GM13976 (cell line): ENCODE measurements around the gene RASAL2.

Source experiments
- DNase-seq: peaks from one replicate; pipeline ENCODE4 v3.0.0; 2012; ENCODE audit warnings: low spot score
- in situ Hi-C: fragments of 300-500 bp; cut with MboI; formaldehyde crosslinking; loops from one replicate; pipeline ENCODE4 v1.12.0; 2022; ENCODE audit warnings: low sequenced_read_pairs, mixed read lengths, inconsistent platforms; ENCODE audit not compliant: unreplicated experiment
- TF ChIP-seq, protein P1 (sequence below): IDR thresholded peaks from 2 replicates; pipeline ENCODE4 v1.5.1; 2012; ENCODE audit warnings: borderline replicate concordance, mild to moderate bottlenecking; ENCODE audit not compliant: insufficient read depth; ENCODE audit errors: extremely low read depth, missing control alignments, control extremely low read depth

The RASAL2 gene

DNA sequence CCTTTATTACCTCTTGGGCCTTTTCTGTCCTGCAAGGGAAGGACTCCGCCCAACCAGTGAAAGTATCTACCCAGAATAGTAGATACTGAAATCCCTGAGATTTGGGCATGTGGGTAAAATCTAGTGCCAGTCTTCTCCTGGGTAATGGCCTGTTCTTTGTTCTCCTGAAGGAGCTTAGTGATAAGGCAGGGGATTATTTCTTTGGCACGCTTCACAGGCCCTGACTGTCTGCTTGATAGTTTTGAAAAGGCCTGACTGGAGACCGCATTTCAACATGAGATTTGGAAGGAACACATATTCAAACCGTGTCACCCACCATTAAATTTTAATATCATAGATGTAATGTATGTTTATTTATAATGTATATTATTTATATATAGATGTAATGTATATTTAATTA, 48.9 kb downstream of the RASAL2 start:
- DNase-seq: no peak
- TF ChIP-seq, protein P1, sequence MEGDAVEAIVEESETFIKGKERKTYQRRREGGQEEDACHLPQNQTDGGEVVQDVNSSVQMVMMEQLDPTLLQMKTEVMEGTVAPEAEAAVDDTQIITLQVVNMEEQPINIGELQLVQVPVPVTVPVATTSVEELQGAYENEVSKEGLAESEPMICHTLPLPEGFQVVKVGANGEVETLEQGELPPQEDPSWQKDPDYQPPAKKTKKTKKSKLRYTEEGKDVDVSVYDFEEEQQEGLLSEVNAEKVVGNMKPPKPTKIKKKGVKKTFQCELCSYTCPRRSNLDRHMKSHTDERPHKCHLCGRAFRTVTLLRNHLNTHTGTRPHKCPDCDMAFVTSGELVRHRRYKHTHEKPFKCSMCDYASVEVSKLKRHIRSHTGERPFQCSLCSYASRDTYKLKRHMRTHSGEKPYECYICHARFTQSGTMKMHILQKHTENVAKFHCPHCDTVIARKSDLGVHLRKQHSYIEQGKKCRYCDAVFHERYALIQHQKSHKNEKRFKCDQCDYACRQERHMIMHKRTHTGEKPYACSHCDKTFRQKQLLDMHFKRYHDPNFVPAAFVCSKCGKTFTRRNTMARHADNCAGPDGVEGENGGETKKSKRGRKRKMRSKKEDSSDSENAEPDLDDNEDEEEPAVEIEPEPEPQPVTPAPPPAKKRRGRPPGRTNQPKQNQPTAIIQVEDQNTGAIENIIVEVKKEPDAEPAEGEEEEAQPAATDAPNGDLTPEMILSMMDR: no peak
- in situ Hi-C loops: no loop called here

DNA sequence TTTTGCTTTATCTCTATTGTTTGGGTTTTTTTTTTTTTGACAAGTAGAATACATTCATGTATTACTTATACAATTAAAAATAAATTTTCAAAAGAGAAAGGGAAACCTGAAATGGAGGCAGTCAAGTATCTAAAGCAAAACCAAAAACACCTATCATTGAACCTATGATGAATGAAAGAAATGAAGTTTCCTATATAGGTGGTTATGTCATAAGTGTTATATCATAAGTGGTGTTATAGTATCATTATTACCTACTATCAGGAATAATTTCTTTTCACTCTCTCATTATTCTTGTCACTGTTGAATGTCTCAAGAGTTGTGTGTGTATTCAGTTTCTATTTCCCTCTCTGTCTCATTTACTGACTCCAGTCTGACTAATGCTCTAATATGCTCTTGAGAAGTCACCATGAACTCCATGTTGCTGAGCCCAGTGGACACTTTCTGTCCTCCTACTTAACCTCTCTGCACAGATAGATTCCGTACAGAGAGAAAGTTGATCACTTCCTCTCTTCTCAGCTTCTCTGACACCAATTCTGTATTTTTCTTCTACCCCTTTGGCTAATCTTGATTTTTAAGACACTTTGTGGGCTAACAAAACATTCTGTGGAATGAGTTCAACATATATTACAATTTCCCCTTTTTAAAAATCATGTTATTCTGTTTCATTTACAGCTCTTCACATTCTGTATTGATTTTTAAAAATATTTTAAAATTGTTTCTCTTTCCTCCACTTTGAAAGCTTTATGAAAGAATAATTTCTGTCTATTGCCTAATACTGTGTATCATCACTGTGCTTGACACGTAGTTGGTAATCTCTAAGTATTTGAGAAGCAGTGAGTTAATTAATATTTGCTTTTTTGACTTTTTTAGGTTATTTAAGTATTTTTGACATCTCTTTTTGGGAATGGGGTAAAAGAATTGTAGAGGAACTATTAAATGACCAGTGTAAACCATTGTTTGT, 50.1 kb downstream of the RASAL2 start:
- TF ChIP-seq, protein P1: no peak
- in situ Hi-C loops: no loop called here
- DNase-seq: no peak

DNA sequence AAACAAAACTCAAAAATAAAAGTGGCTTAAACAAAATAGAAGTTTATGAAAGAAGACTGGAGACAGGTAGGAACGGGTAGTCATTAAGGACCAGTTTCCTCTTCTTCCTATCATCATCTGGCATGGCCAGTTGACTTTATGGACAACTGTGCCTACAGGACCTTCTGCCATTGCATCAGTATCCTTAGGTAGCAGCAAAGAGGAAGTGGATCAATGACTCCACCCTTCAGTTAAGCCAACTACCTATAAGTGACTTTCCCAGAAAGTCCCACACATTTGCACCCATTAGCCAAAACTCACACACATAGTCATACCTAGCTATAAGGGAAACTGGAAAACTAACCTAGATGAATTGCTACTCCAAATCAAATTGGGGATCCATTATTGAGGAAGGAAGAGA, 51.7 kb downstream of the RASAL2 start:
- TF ChIP-seq, protein P1: no peak
- in situ Hi-C loops: no loop called here
- DNase-seq: no peak

DNA sequence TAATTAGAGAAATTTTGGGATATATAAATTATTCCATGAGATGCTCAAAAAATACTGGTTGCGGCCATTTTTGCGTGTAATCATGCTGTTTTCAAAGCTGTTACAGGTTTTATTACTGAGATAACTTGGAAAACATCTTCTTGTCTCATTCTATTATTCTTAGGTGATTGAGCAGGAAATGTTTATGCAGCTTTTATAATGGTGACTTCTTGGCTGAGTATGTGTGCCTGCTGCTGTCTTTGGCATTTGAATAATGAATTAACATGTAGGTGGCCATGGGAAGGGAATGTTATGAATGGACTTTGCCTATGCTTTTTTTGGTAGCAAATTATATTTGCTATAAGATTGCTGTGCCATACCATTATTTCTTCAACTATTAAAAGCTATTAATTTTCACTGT, 52.5 kb downstream of the RASAL2 start:
- in situ Hi-C loops: no loop called here
- TF ChIP-seq, protein P1: no peak
- no peak for DNase-seq

DNA sequence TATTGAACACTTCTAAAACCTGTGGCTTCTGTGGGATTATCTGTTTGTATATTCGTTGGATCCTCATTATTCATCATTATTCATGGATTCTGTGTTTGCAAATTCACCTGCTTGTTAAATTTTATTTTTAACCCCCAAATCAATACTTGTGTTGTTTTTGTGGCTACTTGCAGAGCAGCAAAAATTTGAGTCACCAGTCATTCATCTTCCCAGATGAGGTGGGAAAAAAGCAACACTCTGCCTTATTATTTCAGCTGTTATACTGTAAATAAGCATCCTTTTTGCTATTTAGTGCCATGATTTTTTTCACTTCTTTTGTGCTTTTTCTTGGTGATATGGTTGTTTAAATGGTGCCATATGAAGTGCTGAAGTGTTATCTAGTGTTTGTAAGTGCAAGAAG, 56.7 kb downstream of the RASAL2 start:
- DNase-seq: no peak
- TF ChIP-seq, protein P1: no peak
- in situ Hi-C loops: no loop called here

DNA sequence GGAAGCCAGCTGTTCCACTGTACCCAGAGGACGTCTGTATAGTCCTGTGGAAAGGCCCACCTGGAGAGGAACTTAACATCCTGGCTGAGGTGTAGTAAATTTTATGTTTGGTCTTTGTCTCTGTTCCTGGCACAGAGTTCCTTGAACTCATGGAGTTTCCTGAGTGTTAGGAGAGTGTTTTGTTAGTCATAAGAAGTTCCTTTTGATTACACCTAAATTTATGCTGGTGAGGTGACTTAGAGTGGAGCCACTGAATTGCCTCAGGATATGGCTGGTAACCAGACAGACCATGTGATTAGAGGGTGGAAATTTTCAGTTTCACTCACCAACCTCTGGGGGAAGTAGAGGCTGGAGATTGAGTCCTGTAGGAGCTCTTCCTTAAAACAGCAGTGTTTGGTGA, 57.9 kb downstream of the RASAL2 start:
- no peak for DNase-seq
- in situ Hi-C loops: no loop called here
- TF ChIP-seq, protein P1: no peak
